SHP77 treated with DMSO at 0.1 percent for 48 hours (cell line): ENCODE data around the gene CBX4.

Experiments
- DNase-seq: peaks from one replicate; lab custom pipeline; 2025; lab: John Stamatoyannopoulos, UW

Gene CBX4

GRCh38 chr17:79839356-79840268, at the start of gene CBX4:
Gene CBX4, minus strand, starts transcription at chr17:79839440. Its CDS starts 189 bp downstream, at chr17:79839251.
- DNase-seq = peak; percentile 89

- DNase-seq = no peak
Measured at GRCh38 chr17:79888009-79888540, 48.8 kb upstream of the CBX4 start.

DNA sequence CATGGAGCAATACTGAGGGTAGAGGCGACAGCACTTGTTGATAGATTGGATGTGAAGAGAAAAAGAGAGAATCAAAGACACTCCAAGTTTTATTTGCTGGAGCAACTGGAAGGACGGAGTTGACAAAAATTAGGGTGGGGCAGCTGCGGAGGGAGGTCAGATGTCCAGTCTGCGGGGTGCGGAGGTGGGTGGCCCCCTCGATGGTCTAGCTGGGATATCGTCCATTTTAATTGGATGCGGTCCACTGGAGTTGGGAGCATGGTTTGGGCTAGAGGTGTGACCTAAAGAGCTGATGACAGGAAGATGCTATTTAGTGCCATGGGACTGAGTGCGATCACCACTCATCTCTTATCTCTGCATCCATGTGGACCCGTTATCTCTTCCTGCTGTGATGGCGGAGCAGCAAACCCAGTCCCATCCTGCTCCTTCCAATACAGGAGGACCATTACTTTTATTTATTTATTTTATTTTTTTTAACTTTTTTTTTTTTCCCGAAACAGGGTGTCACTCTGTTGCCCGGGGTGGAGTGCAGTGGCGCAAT, 48.3 kb upstream of the CBX4 start:
- DNase-seq = no peak

DNA sequence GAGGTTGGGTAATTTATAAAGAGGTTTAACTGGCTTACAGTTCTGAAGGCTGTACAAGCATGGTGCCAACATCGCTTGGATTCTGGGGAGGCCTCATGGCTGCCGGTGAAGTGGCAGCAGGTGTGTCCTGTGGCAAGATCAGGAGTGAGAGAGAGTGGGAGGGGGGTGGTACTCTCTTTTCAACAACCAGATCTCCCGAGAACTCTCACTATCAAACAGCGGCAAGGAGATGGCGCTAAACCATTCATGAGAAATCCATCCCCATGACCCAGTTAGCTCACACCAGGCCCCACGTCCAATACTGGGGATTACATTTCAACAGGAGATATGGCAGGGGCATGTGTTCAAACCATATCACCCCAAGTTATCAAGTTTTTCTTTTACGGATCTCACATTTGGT, 44.0 kb upstream of the CBX4 start:
- DNase-seq = no peak

DNA sequence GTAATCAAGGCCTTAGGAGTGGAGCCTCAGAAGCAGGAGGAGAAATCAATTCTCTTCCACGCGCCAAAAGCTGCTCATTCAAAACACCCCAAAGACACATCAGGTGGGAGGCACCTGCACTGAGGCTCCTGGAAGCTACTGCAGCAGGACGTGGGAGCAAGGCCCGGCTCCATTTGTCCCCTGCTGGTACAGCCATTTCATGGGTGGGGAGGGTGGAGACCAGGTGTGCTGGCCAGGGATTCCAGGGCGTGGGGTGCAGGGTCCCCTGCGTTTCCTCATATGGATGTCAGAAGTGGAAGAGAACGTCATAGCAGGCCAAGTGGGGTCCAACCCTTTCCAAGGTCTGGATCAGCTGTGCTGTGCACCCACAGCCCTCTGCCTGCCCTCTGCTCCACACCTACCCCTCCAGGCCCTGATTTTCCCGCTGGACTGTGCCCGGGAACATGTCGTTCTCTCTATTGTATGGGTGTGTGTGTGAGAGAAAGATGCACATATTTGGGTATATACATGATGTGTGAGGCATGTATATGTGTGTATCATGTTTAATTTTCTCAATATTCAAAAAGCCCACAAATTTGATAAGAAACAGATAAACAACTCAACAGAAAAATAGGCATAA, 39.2 kb upstream of the CBX4 start:
- no peak for DNase-seq

DNA sequence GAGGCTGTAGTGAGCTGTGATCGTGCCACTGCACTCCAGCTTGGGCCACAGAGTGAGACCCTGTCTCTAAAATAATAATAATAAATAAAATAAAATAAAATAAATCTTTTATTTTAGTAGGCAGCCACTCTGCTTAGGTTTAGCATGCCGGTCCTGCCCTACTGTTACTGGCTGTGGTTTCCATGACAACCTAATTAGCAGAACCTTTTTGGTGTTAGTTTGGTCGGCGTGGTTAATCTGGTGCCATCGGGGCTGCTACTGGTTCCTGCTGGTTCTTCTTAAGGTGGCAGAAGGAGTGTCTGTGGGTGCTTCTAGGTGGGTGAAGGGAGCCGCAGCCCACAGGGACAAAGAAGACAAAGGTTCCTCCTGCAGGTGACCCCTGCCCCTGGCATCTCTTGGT, 37.8 kb upstream of the CBX4 start:
- no peak for DNase-seq

- DNase-seq = no peak
Measured at GRCh38 chr17:79875511-79875910, 36.3 kb upstream of the CBX4 start.

DNA sequence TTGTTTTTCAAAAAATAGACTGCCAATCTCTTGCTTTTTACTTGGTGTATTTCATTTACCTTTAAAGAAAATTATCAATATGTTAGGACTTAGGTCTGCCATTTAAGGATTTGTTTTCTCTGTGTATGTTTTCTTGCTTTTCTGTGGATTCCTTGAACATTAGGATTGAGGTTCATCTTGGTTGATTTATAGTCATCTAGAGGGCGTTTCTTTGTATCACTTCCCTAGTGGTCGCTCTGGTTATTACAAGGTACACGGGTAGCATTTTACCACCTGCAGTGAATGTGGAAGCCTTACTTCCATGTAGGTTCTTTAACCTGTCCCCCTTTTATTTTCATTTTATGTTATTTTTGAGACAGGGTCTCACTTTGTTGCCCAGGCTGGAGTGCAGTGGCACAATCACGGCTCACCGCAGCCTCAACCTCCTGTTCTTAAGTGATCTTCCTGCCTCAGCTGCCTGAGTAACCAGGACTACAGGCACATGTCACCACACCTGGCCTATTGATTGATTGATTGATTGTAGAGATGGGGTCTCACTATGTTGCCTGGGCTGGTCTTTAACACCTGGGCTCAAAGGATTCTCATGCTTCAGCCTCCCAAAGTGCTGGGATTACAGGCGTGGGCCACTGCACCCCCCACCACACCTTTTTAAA, 35.2 kb upstream of the CBX4 start:
- DNase-seq = peak; percentile 16

- DNase-seq = no peak
Measured at GRCh38 chr17:79873583-79873982, 34.3 kb upstream of the CBX4 start.

DNA sequence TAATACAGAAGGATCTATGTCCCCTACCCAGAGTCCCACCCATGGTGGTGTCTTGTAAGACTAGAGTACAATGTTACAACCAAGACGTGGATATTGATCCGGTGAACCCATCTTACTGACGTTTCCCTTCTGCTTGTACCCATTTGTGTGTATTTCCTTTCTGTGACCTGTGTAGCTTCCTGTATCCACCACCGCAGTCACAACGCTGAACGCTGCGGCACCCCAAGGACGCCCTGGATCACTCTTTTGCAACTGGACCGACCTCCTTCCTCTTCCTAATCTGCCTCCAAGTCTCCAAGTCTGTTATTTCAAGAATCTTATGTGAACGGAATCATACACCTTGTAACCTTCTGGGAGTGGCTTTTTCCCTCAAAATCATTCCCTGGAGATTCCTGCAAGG, 33.5 kb upstream of the CBX4 start:
- no peak for DNase-seq

DNA sequence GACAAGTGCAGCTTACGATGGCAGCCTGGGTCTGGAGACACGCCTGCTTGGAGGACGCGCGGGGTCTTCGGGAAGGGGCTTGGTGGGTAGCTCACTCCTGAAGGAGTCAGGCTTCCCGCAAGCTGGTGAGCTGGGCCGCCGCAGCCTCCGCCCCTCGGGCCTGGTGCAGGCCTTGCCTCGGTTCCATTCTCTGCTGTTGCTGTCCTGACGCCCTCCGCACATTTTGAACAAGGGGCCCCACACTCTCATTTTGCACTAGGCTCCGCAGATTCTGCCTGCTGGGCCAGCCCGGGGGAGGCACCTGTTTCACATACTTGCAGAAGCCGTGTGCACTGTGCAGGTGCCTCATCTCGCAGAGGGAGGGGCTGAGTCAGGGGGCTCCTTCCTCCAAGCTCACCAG, 31.9 kb upstream of the CBX4 start:
- no peak for DNase-seq

- no peak for DNase-seq
Measured at GRCh38 chr17:79870540-79870939, 31.3 kb upstream of the CBX4 start.

DNA sequence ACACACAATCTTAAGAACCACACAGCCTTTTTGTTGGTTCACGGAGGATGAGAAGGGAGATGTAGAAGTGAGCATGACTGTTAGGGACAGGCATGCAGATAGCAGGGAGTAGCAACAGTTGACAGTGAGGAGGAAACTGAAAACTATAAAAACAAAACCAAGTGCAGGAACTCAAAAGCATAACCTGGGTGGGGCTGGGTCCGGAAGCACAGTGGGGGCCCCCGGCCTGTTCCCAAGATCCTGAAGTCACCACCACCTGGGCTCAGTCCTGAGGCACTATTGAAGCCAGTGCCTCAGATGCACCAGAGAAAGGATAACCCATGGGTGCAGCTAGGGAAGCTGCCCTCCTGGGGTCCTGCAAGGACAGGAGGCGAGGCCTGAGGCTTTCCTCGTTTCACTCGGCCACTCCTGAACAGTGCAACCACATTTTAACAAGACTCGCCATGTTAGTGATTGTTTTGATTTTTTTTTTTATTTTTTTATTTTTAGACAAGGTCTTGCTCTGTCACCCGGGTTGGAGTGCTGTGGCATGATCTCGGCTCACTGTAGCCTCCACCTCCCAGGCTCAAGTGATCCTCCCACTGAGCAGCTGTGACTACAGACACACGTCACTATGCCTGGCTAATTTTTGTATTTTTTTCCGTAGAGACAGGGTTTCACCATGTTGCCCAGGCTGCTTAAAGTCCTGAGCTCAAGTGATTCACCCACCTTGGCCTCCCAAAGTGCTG, 27.7 kb upstream of the CBX4 start:
- peak; percentile 24 for DNase-seq

DNA sequence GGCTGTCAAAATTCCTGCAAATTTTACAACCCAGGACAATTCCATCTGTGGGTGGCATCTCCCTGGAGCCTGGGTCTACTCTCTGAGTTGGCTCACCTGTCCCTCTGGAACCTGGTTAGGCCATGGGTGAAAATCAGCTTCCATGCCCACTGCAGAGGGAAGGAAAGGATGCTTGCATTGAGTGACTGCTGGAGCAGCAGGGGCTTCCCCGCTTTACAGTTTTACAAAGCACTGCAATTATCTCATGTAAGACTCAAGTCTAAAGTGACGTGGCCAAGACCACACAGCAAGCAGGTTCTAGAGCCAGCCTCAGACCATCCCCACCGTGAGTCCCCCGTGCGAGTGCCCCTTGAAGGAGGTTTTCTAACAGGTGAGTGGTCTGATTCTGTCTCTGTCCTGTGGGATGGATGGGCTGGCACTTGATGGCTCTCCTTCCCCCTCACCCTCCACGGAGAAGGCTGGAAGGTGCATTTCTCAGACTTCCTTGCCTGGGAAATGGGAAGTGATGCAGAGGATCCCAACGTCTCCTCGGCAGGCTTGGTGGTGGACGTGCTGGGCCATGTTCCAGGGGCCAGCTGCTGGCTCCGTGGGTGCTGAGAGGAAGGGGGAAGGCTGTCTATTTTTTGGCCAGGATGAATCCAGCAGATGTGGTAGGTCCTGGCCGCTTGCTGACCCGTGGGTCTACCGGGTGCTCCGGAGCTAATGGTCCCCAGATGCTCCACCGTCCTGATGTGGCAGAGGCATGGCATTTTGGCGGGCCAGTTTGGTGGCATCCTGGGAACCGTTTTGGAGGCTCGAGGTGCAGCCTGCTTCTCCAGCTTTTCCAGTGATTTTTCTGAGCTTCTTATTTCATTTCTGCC, 26.3 kb upstream of the CBX4 start:
- no peak for DNase-seq

DNA sequence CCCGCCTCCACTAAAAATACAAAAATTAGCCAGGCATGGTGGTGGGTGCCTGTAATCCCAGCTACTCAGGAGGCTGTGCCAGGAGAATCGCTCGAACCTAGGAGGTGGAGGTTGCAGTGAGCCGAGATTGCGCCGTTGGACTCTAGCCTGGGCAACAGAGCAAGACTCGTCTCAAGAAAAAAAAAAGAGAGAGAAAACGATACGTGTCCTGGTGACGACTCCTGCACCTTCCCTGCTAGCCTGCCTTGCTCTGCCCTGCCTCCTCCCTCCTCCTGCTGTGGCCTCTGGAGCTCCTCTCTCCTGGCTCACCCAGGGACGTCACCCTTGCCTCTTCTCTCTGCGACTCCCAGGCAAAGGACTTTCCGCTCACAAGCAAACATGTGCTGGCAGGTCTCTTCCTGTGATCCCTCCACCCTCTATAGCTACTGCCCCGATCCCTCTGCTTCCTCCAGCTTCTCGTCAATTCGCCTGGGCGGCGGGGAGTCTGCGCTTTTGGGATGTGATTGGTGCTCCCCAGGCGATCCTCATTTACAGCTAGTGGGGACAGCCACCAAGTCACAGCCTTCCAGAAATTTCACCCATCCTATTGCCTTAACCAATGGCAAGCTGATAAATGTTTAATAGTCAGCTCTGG, 25.5 kb upstream of the CBX4 start:
- DNase-seq = no peak

DNA sequence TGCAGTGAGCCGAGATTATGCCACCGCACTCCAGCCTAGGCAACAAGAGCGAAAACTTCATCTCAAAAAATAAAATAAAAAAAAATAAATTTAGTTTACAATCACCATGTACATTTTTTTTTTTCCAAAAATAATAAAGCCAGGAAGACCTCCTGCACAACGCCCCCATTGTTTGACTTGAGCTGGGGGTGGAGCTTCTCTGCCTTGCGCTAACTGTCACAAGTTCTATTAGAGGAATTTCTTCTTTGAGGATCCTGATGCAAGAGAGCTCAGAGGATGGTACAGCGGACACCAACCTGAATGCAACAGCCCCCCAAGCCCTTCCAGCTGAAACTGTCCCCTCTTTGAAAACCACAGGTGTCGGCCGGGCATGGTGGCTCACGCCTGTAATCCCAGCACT, 24.9 kb upstream of the CBX4 start:
- no peak for DNase-seq

GRCh38 chr17:79862771-79863440, 23.7 kb upstream of the CBX4 start:
- no peak for DNase-seq

GRCh38 chr17:79862238-79862637, 23.0 kb upstream of the CBX4 start:
- no peak for DNase-seq

DNA sequence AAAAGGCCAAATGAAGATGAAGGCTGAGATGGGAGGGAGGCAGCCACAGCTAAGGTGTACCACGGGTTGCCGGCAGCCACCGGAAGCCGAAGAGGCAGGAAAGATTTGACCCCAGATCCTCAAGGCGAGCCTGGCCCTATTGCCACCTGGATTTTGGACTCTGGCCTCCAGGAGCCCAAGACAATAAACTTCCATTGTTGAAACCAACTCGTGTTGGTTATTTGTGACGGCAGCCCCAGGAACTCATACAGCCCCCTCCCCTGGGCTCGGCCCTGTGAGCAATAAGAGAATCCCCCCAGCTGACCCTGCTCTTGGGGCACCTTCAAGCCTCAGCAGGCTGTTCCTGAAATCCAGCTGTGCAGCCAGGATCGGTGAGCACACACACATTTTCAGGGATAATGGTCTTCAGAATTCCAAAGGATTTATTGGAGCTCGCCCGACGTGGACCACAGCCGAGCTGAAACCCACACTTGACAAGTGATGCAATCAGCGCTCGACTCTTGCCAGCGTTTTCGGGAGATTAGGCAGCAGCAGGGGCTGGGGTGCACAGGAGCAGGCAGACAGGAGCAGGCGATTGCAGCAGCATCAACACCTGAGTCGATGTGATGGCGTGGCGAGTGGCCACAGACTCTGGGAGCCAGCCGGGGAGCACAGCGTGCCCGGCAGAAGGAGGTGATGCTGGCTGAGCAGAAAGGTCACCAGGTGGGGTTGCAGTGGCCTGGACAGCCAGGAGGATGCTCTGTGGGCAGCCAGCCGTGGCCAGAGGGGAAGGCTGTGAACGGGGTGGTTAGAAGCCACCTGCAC, 22.4 kb upstream of the CBX4 start:
- DNase-seq = no peak
